Esophagus muscularis mucosa (tissue), 4 donors: ENCODE data around the gene CCDC158. TPM values are rescaled to one million over a fixed set of nuclear protein-coding genes. Genes with fewer than 3 reads are reported as not detected.

Experiments used
- DNase-seq: peaks from one replicate; pipeline ENCODE4 v3.0.0-alpha.2; 2017; ENCODE audit errors: extremely low spot score
- H3K27ac ChIP-seq, 4 donors: fragments of 200-600 bp; sonication (generic); replicated peaks in 1 of 4; 1 replicate in 3 of 4; 2 replicates in 1 of 4; pipeline ENCODE4 v1.5.1; 2016 to 2019; ENCODE audit warnings: mild to moderate bottlenecking in 1 of 4
- H3K27me3 ChIP-seq, 4 donors: fragments of 200-600 bp; sonication (generic); one replicate each; pipeline versions ENCODE4 v1.5.1 to v1.6.0; 2016 to 2019
- H3K36me3 ChIP-seq, 4 donors: fragments of 200-600 bp; sonication (generic); one replicate each; pipeline ENCODE4 v1.5.1; 2016 to 2019
- H3K4me1 ChIP-seq, 4 donors: fragments of 200-600 bp; sonication (generic); one replicate each; pipeline ENCODE4 v1.5.1; 2016 to 2019
- H3K4me3 ChIP-seq, 4 donors: fragments of 200-600 bp; sonication (generic); 1 replicate in 2 of 4; 2 replicates in 2 of 4; pipeline ENCODE4 v1.5.1; 2016 to 2019; ENCODE audit warnings: mild to moderate bottlenecking in 4 of 4, moderate library complexity in 1 of 4
- H3K9me3 ChIP-seq, 4 donors: fragments of 200-600 bp; sonication (generic); 1 replicate in 3 of 4; 2 replicates in 1 of 4; pipeline ENCODE4 v1.5.1; 2016 to 2019
- CTCF ChIP-seq, 3 experiments: fragments of 200-600 bp in 2 of 3; fragments of 450-650 bp in 1 of 3; sonication (generic) in 2 of 3; IDR thresholded peaks; one replicate each; pipeline ENCODE4 v1.5.1; 2017 to 2019; ENCODE audit warnings: antibody characterized with exemption in 3 of 3, mild to moderate bottlenecking in 2 of 3, moderate library complexity in 1 of 3
- EP300 ChIP-seq: sonication (generic); formaldehyde crosslinking; IDR thresholded peaks from one replicate; pipeline ENCODE4 v1.6.1; 2017; ENCODE audit warnings: antibody characterized with exemption
- POLR2A ChIP-seq: fragments of 450-650 bp; IDR thresholded peaks from one replicate; pipeline ENCODE4 v1.6.1; 2017; ENCODE audit warnings: antibody characterized with exemption, moderate library complexity, mild to moderate bottlenecking, low read depth
- POLR2AphosphoS5 ChIP-seq, 2 donors: sonication (generic); formaldehyde crosslinking; IDR thresholded peaks; one replicate each; pipeline ENCODE4 v1.6.1; 2017; ENCODE audit warnings: antibody characterized with exemption in 2 of 2
- WGBS: methylation state at CpG from one replicate; pipeline ENCODE4 v1.1.5; 2018; 5-methylcytosine and 5-hydroxymethylcytosine counted together
- intact Hi-C: fragments of 100-400 bp; cut with DNase I; formaldehyde crosslinking; loops from one replicate; pipeline ENCODE4 v1.15.1; 2023
- total RNA-seq, 4 donors: library from RNA; depleted of rRNA; stranded (reverse); fragments of >200 nt; gene quantifications; one replicate each; pipeline versions ENCODE4 v1.1.0 to v1.2.1, GENCODE V29; 2016

Gene CCDC158
- total RNA-seq, 4 donors from 2014 or later = 0.66 to 1.8 (median 1.3) TPM

GRCh38 chr4:76308548-76308947 is 112.4 kb downstream of the CCDC158 start:
- TF ChIP-seq CTCF (IDR thresholded peaks at IDR 0.05) (no peak), POLR2A (no peak), EP300 (no peak), POLR2AphosphoS5 (IDR thresholded peaks at IDR 0.05) (no peak)
- peaks cover 22 to 53% (median 45%) of the 10 kb centered on the region in 4 donors for H3K4me1 ChIP-seq
- peak overlapping the region in 2 of 4 donors; percentile 64 to 95 for H3K4me3 ChIP-seq
- peak overlapping the region in 3 of 4 donors; percentile 48 to 90 (median 89) for H3K27ac ChIP-seq
- no peaks in the 10 kb centered on the region for H3K9me3 ChIP-seq
- intact Hi-C loops = loop anchor here (5.0 kb wide), 3 partner anchors 56 to 131 kb away; partner anchors contain the start of genes CCDC158 and FAM47E
- no peaks in the 10 kb centered on the region for H3K27me3 ChIP-seq
- no peak for DNase-seq
- WGBS = 45% methylated on average over 6 of the region's 6 CpGs
- peaks cover 0 to 17% (median 8%) of the 10 kb centered on the region in 4 donors for H3K36me3 ChIP-seq

GRCh38 chr4:76307660-76308014 is 113.3 kb downstream of the CCDC158 start:
- Histone ChIP-seq H3K27ac (peak overlapping the region; percentile 88 to 90 (median 90)), H3K4me1 (peaks cover 22 to 53% (median 45%) of the 10 kb centered on the region in 4 donors), H3K36me3 (peaks cover 0 to 17% (median 8%) of the 10 kb centered on the region in 4 donors), H3K27me3 (no peaks in the 10 kb centered on the region), H3K9me3 (no peaks in the 10 kb centered on the region), H3K4me3 (peak overlapping the region; percentile 63 to 95 (median 73))
- intact Hi-C loops = loop anchor here (5.0 kb wide), 3 partner anchors 55 to 130 kb away; partner anchors contain the start of genes CCDC158 and FAM47E
- DNase-seq = no peak
- TF ChIP-seq EP300 (no peak), CTCF (IDR thresholded peaks at IDR 0.05) (no peak), POLR2A (no peak)
- WGBS = 28% methylated on average over 4 of the region's 4 CpGs

GRCh38 chr4:76306882-76307659 is 113.9 kb downstream of the CCDC158 start:
- Histone ChIP-seq H3K27me3 (no peaks in the 10 kb centered on the region), H3K4me1 (peaks cover 22 to 52% (median 45%) of the 10 kb centered on the region in 4 donors), H3K4me3 (peak overlapping the region; percentile 63 to 95 (median 73)), H3K27ac (peak overlapping the region; percentile 88 to 90 (median 90)), H3K9me3 (no peaks in the 10 kb centered on the region), H3K36me3 (peaks cover 0 to 17% (median 8%) of the 10 kb centered on the region in 4 donors)
- WGBS = 4% methylated on average over 17 of the region's 37 CpGs
- intact Hi-C loops = loop anchor here (5.0 kb wide), 3 partner anchors 55 to 130 kb away; partner anchors contain the start of genes CCDC158 and FAM47E
- DNase-seq = no peak
- TF ChIP-seq POLR2AphosphoS5 (IDR thresholded peaks at IDR 0.05) = no peak
- TF ChIP-seq CTCF (IDR thresholded peaks at IDR 0.05) = peak; percentile 37 to 54 (median 43)

GRCh38 chr4:76305971-76306881 is 114.7 kb downstream of the CCDC158 start, which contains the start of gene STBD1:
TSS of gene STBD1 (plus strand) at chr4:76306733. CDS start at chr4:76306770, 37 bp downstream.
- intact Hi-C loops = loop anchor here (5.0 kb wide), 3 partner anchors 54 to 129 kb away; partner anchors contain the start of genes CCDC158 and FAM47E
- peaks cover 0 to 17% (median 8%) of the 10 kb centered on the region in 4 donors for H3K36me3 ChIP-seq
- H3K27me3 ChIP-seq = no peaks in the 10 kb centered on the region
- H3K4me1 ChIP-seq = peaks cover 28 to 52% (median 45%) of the 10 kb centered on the region in 4 donors
- H3K9me3 ChIP-seq = no peaks in the 10 kb centered on the region
- under 1% methylated on average over 39 of the region's 85 CpGs for WGBS
- TF ChIP-seq POLR2AphosphoS5 (IDR thresholded peaks at IDR 0.05) (peak; percentile 46 to 81), POLR2A (peak; percentile 54), EP300 (no peak)
- DNase-seq = no peak
- peak within 1 kb of the TSS; percentile 63 to 95 (median 73) for H3K4me3 ChIP-seq
- H3K27ac ChIP-seq = peak within 1 kb of the TSS; percentile 88 to 90 (median 90)
